Femur (tissue), 1 donor: Measurements from ENCODE around the gene ROBO1.

Experiments
- DNase-seq: peaks from one replicate; pipeline ENCODE4 v3.0.0-alpha.2; 2017

ROBO1 gene

DNA sequence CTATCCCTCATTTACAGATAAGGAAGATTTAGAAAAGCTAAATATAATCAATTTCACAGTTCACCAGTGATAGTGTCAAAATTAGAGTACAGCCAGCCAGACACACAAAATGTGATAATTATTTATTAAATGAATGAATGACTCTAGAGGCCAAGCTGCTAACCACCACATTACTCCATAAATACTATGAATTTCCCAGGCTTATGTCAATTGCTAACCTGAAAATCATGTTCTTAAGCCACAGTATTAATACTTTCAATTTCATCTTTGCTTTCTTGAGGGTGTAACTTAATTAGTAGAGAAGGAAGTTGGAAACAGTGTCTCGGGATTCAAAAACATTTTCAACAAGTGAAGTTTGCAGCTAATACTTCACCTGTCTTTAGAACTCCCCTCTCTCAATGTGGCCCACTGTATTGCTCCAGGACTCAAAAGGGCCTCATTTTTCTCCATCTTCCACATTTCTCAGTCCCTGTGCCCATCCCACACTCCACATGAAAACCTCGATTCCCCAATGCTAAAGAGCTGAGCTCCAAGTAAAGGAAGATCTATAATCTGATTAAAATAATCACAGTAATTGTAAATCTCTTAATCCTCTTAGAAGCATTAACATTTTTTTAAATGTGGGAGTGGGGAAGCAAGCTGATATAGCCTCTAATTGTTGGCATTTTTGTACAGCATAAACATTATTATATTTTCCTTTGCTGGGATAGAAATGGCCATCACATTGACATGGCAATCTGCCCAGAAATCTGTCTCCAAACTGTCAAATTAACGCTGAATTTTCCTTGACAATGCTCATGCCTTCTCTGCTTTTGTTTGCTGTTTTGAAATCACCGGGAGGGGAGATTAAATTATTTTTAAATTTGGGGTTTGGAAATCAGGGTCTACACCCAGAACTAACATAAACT lies 765.1 kb downstream of the ROBO1 start:
- no peak for DNase-seq

DNA sequence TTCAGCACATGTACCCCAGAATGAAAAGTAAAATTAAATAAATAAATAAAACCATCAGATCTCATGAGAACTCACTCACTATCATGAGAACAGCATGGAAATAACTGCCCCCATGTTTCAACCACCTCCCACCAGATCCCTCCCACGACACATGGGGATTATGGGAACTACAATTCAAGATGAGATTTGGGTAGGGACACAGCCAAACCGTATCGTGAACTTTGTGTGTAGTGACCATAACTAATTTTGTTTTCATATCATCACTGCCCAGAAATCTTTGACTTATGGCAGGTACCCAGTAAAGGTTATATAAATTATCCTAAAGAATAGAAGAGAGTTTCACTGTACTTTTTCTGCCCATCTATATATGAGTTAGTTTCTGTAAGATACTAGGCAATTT lies 766.5 kb downstream of the ROBO1 start:
- DNase-seq, result no peak

DNA sequence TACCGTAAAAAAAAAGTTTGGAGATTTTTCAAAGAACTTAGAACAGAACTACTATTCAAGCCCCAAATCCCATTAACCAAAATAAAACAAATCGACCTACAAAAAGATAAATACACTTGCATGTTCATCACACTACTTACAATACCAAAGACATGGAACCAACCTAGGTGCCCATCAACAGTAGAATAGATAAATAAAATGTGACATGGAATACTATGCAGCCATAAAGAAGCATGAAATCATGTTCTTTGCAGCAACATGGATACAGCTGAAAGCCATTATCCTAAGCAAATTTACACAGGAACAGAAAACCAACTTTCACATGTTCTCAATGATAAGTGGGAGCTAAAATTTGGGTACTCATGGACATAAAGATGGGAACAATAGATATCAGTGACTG lies 768.7 kb downstream of the ROBO1 start:
- DNase-seq, result no peak

- DNase-seq, result no peak
Observed at GRCh38 chr3:78995087-78995486, 772.7 kb downstream of the ROBO1 start.

DNA sequence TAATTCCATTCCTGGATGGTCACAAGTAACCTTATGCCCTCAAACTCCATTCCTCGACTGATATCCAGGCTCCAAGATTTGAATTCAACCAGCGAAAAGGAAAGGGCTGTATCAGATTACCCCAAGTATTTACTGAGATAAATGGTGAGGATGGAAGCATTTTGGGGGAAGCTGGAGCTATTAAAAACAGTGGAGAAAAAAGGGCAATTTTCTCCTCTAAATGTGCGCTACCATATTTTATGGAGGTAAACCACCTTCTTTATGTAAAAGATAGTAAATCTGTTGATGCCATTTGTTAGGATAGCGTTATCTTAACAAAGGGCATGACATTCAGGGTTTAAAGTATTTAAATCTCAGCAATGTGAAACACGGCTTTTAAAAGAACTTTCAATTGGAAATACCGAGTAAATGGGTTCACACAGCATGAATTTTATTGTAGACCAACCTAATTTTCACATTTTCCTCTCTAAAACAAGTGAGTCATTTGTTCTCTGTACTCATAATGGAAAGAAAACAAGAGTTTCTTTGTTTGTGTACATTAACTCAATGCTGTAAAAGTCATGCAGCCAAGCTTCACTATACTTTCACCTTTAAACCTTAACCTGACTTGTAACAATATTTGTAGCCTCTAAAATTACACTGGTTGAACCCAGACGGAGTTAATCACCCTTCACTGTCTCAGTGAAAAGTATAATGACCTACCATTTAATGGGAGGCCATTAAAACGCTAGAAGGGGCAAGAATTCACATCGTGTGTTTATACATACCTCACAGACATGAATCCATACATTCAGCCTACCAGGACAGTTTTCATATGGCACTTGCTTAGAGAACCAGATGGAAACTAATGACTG lies 773.4 kb downstream of the ROBO1 start:
- DNase-seq, result no peak

- no peak for DNase-seq
Observed at GRCh38 chr3:78993375-78993774, 774.4 kb downstream of the ROBO1 start.

- no peak for DNase-seq
Observed at GRCh38 chr3:78992830-78993229, 775.0 kb downstream of the ROBO1 start.

DNA sequence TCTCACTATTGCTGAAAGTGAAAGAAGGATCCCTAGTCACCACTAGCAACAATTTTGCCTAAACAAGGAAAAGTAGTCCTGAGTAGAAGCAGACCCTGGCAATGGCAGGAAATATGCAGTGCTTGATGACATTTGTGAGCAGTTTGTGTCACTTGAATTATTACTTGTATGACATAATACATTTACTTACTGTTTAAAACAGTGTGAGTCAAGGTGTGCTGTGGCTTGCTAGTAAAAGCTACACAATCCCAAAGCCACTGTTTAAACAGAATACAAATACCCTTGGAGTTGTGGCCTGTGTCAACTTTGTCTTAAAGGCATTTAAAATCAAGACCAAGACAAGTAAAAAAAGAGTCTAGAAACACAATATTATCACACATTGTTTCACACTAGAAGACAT lies 775.4 kb downstream of the ROBO1 start:
- no peak for DNase-seq

DNA sequence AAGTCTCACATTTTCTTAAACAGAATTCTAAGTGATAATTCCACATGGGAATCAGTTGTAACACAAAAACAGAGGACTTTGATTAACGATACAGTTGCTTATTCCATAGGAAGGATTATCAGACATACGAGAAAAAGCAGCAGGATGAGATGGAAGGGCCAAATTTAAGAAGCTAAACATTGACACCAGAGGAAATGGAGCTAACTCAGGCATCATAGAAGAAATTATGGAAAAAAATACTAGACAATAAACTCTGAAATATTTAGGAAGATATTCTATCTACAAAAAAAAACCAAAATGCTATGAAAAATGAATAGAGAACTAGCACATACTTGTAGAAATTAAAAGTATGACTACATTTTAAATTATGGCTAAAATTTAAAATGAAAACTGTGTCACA lies 776.1 kb downstream of the ROBO1 start:
- DNase-seq, result no peak

GRCh38 chr3:78990156-78990555 lies 777.6 kb downstream of the ROBO1 start:
- no peak for DNase-seq

DNA sequence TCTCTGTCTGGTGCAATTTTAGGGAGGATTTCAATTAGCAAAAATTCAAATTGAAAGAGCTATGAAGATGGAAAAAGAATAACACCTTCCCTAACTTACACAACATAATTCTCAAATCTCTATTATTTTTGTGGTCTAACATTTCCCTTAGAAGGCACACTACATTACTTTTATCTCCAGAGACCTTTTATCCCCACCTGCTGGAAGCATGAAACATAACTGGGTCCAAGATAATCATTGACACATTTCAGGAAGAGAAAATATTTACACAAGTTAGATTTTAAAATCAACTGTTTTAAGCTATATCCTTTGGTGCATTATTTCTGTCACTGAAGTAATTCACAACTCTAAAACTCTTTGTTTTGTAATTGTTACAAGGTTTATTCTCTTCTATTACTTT lies 779.5 kb downstream of the ROBO1 start:
- DNase-seq, result no peak

DNA sequence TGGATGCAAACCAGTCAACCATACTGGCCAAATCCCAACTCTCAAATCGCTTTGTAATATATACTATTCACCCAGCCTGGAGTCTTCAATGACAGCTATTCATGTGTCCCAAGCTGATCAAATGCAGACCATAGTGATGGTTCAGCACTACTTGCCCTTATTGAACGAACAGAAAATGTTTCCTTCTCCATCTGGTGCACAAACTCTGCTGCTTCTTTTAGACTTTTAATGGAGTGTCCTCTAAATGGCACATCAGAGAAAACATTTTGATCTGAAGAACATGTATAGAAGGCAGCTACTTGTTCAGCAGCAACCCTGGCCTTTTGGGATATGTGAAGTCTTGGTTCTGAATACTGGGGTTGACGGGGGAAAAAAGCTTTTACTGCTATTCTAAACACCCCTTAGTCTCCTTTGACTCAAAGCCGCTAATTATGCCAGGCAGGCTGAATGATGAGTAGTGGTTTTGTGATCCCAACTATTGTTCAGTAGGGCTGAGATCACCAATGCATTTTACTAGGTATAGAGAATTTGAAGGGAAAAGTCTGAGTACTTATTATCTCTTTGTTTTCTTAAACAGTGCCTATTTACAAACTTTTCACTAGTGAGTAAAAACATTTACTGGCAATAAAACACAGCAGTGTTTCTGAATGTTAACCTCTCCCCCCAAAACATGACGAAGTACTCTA lies 781.2 kb downstream of the ROBO1 start:
- no peak for DNase-seq

DNA sequence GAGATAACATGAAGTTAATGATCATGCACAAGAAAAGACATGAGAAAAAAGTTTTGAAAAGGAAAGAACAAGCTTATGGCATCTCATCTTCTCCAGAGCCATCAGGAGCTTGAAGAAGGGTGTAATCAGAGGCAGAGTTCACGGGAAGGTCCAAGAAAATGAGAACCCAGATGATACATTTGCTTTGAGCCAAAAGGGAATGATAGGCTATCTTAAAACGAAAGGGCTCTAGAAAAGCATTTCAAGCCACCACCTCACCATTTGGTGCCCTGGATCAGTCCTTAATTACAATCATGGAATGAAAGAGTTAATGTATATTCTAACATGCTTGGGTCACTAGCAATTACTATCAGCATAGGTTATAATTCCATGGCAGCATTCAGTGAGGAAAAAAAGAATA lies 781.8 kb downstream of the ROBO1 start:
- DNase-seq, result no peak

DNA sequence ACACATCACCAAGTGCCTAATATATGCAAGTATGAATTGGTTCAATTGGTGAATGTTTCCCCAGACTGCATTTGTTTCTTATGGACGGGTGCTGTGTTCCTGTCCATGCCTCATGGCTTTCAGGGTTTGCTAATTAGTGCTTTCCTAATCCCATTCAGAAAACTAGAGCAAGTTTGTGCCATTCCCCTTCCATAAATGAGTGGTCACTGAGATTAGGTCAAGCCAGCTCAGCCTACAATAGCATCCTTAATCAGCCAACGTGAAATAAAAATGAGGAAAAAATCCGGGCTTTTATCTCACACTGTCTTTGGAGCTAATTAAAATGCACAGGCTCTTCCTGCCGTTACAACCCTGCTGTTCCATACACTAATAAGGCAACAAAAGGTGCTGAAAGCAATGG lies 788.8 kb downstream of the ROBO1 start:
- no peak for DNase-seq

GRCh38 chr3:78978037-78978436 lies 789.8 kb downstream of the ROBO1 start:
- DNase-seq, result no peak

- DNase-seq, result no peak
Observed at GRCh38 chr3:78977073-78977472, 790.7 kb downstream of the ROBO1 start.

DNA sequence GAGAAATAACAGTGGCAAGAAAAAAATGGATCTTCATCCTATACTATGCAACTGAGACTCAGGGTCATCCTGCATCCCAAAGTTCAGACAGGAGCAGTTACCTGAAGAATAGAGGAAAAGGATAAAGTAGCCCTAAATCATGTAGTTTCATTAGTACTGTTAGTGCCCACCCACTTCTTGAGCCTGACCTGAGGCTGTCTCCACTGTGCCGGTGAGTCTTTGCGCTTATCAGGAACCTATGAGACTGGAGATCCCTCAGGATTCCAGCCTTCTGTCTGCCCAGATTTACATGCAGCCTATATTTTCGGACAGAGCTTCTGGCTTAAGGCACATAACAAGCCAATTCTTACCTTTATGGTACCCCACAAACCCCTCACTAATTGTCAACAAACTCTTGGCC lies 791.6 kb downstream of the ROBO1 start:
- no peak for DNase-seq

DNA sequence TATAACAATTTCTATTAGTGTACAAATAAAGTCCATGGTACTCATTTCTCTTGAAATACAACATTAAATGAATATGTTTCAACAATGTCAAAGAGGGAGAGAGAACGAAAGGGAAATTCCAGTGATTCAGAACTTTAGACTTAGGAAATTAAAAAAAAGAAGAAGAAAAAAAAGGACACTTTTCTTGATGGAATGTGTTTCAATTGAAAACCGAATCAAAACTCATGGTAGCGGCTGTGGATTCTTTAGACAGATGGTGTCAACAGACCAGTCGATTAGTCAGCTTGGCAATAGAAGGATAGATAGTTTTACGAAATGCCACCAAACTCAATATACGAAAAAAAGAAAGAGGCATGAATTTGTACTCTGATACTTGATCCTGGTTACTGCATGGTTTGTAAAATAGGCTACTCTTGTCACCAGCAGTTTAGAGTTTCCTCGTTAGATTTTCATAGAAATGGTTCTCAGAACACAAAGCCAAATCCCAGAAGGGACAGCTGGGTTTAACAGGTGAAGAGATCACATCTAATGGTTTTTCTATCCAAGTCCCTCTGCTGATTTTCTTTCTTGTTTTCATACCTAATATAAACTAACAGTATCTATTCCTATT lies 793.5 kb downstream of the ROBO1 start:
- no peak for DNase-seq

DNA sequence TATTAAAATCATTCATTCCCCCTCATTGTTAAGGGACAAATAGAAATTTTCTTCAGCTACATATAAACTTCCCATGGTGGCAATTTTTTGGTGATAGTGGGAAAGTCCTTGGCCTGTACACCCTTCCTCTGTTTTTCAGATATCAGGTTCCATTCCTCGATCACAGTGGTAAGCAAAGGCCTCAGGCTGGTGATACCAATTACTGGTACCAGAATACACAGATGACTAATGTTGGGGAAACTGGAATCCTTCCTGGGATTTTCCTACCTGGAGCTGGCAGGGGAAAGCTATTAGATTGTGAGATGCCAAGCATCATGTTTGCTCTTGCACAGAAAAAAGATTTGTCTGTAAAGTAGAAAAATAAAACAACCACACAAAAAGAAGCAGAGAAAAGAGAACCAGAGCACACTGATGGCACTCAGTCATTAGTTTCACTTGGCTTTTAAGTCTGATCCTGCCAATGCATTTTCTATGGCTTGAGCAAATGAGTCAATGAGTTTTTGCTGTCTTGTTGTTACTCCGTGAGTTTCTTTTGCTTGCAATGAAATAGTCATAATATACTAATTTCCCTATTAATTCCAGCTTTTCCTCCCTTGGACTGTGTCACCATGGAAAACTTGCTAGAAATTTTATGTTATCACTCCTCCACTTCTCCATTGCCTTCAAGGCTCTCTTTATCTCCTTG lies 795.0 kb downstream of the ROBO1 start:
- DNase-seq, result no peak

GRCh38 chr3:78970656-78971055 lies 797.1 kb downstream of the ROBO1 start:
- no peak for DNase-seq

DNA sequence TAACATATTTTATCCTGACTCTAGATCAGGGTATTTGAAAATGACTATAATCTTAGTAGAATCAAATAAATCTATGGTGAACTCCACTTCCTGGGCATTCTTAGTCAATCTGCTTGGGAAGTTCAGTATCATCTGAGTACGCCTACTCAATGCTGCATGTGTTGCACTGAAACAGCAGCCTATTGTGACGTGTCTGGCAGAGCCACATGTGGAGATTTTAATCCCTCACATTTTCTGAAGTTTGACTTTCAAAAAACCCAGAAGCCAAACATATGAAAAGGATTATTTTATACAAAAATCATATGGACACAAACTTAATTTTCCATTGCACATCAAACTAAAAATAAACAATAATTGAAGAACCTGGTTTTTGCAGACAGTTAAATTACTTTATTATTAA lies 798.3 kb downstream of the ROBO1 start:
- DNase-seq, result peak; percentile 36

- DNase-seq, result no peak
Observed at GRCh38 chr3:78967061-78967460, 800.7 kb downstream of the ROBO1 start.
